Activated CD8-positive, alpha-beta T cell treated with anti-CD3 and anti-CD28 coated beads for 36 hours (primary cell): Measurements from ENCODE around the gene RNF220. TPM values are rescaled to one million over a fixed set of nuclear protein-coding genes. Genes with fewer than 3 reads are reported as not detected.

Experiments used
- ATAC-seq: fragments of 200-7000 bp; cut with Tn5 transposase; one replicate; pipeline ENCODE4 v1.10.0; 2021; ENCODE audit warnings: mild to moderate bottlenecking, moderate library complexity
- CTCF ChIA-PET: fragments of 350-600 bp; sonication (Branson Sonifier 250); formaldehyde crosslinking; loops from one replicate; lab custom pipeline; 2021; ENCODE audit warnings: antibody characterized with exemption; lab: Charles Lee
- POLR2A ChIA-PET: fragments of 350-600 bp; sonication (Branson Sonifier 250); formaldehyde crosslinking; loops from one replicate; lab custom pipeline; 2021; ENCODE audit warnings: antibody characterized with exemption; lab: Charles Lee
- DNase-seq: peaks from one replicate; pipeline ENCODE4 v3.0.0-alpha.2; 2020
- H3K27ac Mint-ChIP-seq: one replicate; pipeline ENCODE4 v1.8.0; 2021; ENCODE audit warnings: mild to moderate bottlenecking, mixed read lengths
- H3K27me3 Mint-ChIP-seq: one replicate; pipeline ENCODE4 v1.8.0; 2021; ENCODE audit warnings: mixed read lengths
- H3K36me3 Mint-ChIP-seq: one replicate; pipeline ENCODE4 v1.8.0; 2021; ENCODE audit warnings: low read depth, mixed read lengths
- H3K4me1 Mint-ChIP-seq: one replicate; pipeline ENCODE4 v1.8.0; 2021; ENCODE audit warnings: low read depth, mixed read lengths
- H3K4me3 Mint-ChIP-seq: one replicate; pipeline ENCODE4 v1.8.0; 2021; ENCODE audit warnings: mild to moderate bottlenecking, moderate library complexity, mixed read lengths
- H3K9me3 Mint-ChIP-seq: one replicate; pipeline ENCODE4 v1.8.0; 2021; ENCODE audit warnings: mixed read lengths
- CTCF ChIP-seq: fragments of 200-600 bp; IDR thresholded peaks from one replicate; pipeline ENCODE4 v1.8.0; 2022; ENCODE audit warnings: antibody characterized with exemption, mild to moderate bottlenecking
- intact Hi-C: fragments of 100-400 bp; cut with micrococcal nuclease; formaldehyde crosslinking; loops from one replicate; pipeline ENCODE4 v1.10.0; 2022
- total RNA-seq, 2 experiments: library from RNA; stranded (reverse); gene quantifications; one replicate each; pipeline ENCODE4 v1.2.3, GENCODE V29; 2021

RNF220 gene
- total RNA-seq, 2 experiments from 2014 or later = 71.9 to 79.1 TPM

- Mint-ChIP-seq H3K36me3 (no peaks in the 10 kb centered on the region), H3K4me1 (peaks cover 3% of the 10 kb centered on the region), H3K27me3 (peaks cover 1% of the 10 kb centered on the region), H3K4me3 (no peak overlapping the region), H3K27ac (no peak overlapping the region), H3K9me3 (no peaks in the 10 kb centered on the region)
- ATAC-seq (no peak), DNase-seq (no peak)
- intact Hi-C loops = no loop called here
- TF ChIP-seq CTCF = no peak
- POLR2A ChIA-PET = no interaction called here
- CTCF ChIA-PET = no interaction called here
These were observed 129.7 kb downstream of the RNF220 start for GRCh38 chr1:44534771-44535170.

GRCh38 chr1:44536357-44537209 is 131.5 kb downstream of the RNF220 start:
- Mint-ChIP-seq H3K9me3 (no peaks in the 10 kb centered on the region), H3K4me1 (peaks cover 3% of the 10 kb centered on the region), H3K4me3 (no peak overlapping the region), H3K36me3 (no peaks in the 10 kb centered on the region), H3K27me3 (peaks cover 2% of the 10 kb centered on the region), H3K27ac (no peak overlapping the region)
- ChIA-PET CTCF (no interaction called here), POLR2A (no interaction called here)
- intact Hi-C loops = no loop called here
- ATAC-seq (no peak), DNase-seq (no peak)
- no peak for TF ChIP-seq CTCF

GRCh38 chr1:44537538-44537937 is 132.5 kb downstream of the RNF220 start:
- DNase-seq (no peak), ATAC-seq (no peak)
- H3K4me3 Mint-ChIP-seq = no peak overlapping the region
- peaks cover 2% of the 10 kb centered on the region for H3K27me3 Mint-ChIP-seq
- CTCF ChIA-PET = no interaction called here
- POLR2A ChIA-PET = no interaction called here
- no peaks in the 10 kb centered on the region for H3K4me1 Mint-ChIP-seq
- H3K9me3 Mint-ChIP-seq = no peaks in the 10 kb centered on the region
- H3K27ac Mint-ChIP-seq = no peak overlapping the region
- intact Hi-C loops = no loop called here
- H3K36me3 Mint-ChIP-seq = no peaks in the 10 kb centered on the region
- no peak for TF ChIP-seq CTCF

- H3K36me3 Mint-ChIP-seq = no peaks in the 10 kb centered on the region
- H3K4me3 Mint-ChIP-seq = no peak overlapping the region
- DNase-seq = no peak
- CTCF ChIA-PET = interaction anchor here (0.7 kb wide), 1 partner anchor 159 kb away, joined by 3 read pairs; no protein-coding TSS in a partner anchor
- no peak for ATAC-seq
- no peaks in the 10 kb centered on the region for H3K4me1 Mint-ChIP-seq
- peaks cover 2% of the 10 kb centered on the region for H3K27me3 Mint-ChIP-seq
- H3K27ac Mint-ChIP-seq = no peak overlapping the region
- intact Hi-C loops = no loop called here
- POLR2A ChIA-PET = no interaction called here
- H3K9me3 Mint-ChIP-seq = no peaks in the 10 kb centered on the region
- no peak for TF ChIP-seq CTCF
These were observed 132.9 kb downstream of the RNF220 start for GRCh38 chr1:44537956-44538355.

- no peak for TF ChIP-seq CTCF
- ChIA-PET CTCF (interaction anchor here (0.7 kb wide), 1 partner anchor 32 kb away, joined by 3 read pairs; no protein-coding TSS in a partner anchor), POLR2A (no interaction called here)
- ATAC-seq (no peak), DNase-seq (no peak)
- no peak overlapping the region for H3K27ac Mint-ChIP-seq
- H3K4me1 Mint-ChIP-seq = no peaks in the 10 kb centered on the region
- H3K4me3 Mint-ChIP-seq = no peak overlapping the region
- H3K27me3 Mint-ChIP-seq = peaks cover 7% of the 10 kb centered on the region
- intact Hi-C loops = no loop called here
- H3K36me3 Mint-ChIP-seq = no peaks in the 10 kb centered on the region
- H3K9me3 Mint-ChIP-seq = no peaks in the 10 kb centered on the region
These were observed 135.1 kb downstream of the RNF220 start for GRCh38 chr1:44539991-44540730.
